ENCODE measurements around the gene MEF2C.

GRCh38 chr5:88826646-88827585, 56.1 kb downstream of the MEF2C start:
- no peak for TF ChIP-seq CTCF (IDR thresholded peaks at IDR 0.05)
- peak in 2 of 3 donors; percentile 21 to 31 for TF ChIP-seq POLR2A (IDR thresholded peaks at IDR 0.05)
